AG10803 (cell line): ENCODE measurements around the gene ZMAT2.
A peak's percentile ranks its signal among the peaks of the same experiment; 100 is the strongest.
"Not testable (repeated sequence)": the region's sequence is repeated elsewhere in the genome, so short reads cannot be mapped to it uniquely, and the experiment has no call there.

ENCODE experiments used
- DNase-seq: peaks from one replicate; pipeline ENCODE4 v3.0.0; 2010; ENCODE audit warnings: low read depth
- H3K4me3 ChIP-seq: 2 replicates; pipeline ENCODE4 v1.5.1; 2011; ENCODE audit warnings: mild to moderate bottlenecking, low read length, control low read depth
- CTCF ChIP-seq: conservative IDR thresholded peaks from 2 replicates; pipeline ENCODE4 v1.5.1; 2011; ENCODE audit warnings: mild to moderate bottlenecking, low read length, control low read depth, inconsistent platforms

The ZMAT2 gene

GRCh38 chr5:140690376-140690932, 9.8 kb upstream of the ZMAT2 start:
- DNase-seq = no peak
- no peak for TF ChIP-seq CTCF
- H3K4me3 ChIP-seq = peak overlapping the region; percentile 96

DNA sequence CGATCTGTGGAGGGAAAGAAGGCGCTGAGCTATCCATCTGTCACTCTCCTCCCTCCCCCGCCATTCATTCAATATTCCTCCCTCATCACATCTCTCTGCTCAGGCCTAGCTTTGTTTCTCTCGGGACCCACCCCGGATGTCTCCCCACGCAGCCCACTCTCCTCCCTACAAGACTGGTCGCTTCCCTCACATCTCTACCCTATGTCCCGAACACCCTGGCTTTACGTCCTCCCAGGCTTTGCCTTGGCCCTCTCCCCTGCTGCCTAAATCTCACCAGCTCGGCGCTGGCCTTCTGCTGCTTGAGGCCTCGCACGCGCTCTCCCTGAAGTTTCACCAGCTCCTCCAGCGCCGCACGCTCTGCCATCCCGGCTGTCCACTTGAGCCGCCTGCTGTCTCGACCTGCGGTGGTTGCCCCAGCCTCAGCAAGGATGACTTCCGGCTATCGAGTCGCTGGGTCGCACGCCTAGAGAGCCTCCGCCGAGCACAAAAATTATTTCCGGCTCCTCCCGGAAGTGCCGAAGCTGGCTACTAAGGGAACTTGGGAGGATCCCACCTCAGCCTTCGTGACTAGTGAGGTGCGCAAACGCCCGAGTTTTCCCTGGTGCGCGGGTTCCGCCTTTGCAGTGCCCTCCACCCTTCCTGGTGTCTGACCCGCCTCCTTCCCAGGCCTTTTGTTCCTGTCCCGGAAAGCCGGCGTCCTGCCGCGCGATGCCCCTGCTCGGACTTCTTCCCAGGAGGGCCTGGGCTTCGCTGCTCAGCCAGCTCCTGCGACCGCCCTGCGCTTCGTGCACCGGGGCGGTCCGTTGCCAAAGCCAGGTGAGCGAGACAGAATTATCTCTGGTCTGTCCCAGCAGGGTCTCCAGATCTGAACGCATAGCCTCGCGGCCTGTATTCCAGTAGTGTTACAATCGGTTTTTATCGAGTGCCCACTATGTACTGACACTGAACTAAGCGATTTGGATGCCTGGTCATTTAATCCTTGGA, 9.0 kb upstream of the ZMAT2 start, which contains the start of the genes HARS1 and HARS2:
HARS1 (minus strand) TSS at position 430 of the 984 bp plus-strand sequence; CDS start at position 364, 66 bp downstream.
HARS2 (plus strand) TSS at position 515 of the 984 bp plus-strand sequence; CDS start at position 709, 194 bp downstream.
- peak; percentile 95 for DNase-seq
- TF ChIP-seq CTCF = peak; percentile 18; the same call in 1 of the 2 replicates

DNA sequence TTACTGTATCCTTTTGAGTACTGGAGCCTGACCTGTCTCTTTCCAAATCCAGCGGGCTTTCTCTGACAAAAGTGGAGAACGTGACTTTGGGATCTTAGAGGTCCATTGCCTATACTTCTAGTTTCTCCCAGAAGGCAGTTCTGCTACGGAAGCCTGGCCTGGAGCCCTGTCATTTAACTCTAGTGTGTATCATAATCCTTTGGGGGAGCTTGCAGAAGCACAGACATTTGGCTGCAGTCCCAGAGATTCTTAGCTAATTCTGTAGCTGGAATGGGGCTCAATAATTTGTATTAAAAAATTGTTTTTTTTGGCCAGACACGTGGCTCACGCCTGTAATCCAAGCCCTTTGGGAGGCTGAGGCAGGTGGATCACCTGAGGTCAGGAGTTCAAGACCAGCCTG, 6.0 kb upstream of the ZMAT2 start:
- DNase-seq = no peak
- H3K4me3 ChIP-seq = no peak overlapping the region
- no peak for TF ChIP-seq CTCF

More for the DNA sequence above, 9.0 kb upstream of the ZMAT2 start, which contains the start of the genes HARS1 and HARS2:
- peak within 1 kb of the TSS; percentile 96 for H3K4me3 ChIP-seq

- no peak overlapping the region for H3K4me3 ChIP-seq
- no peak for DNase-seq
- TF ChIP-seq CTCF = no peak
These were observed 3.3 kb upstream of the ZMAT2 start for GRCh38 chr5:140696891-140697492.

DNA sequence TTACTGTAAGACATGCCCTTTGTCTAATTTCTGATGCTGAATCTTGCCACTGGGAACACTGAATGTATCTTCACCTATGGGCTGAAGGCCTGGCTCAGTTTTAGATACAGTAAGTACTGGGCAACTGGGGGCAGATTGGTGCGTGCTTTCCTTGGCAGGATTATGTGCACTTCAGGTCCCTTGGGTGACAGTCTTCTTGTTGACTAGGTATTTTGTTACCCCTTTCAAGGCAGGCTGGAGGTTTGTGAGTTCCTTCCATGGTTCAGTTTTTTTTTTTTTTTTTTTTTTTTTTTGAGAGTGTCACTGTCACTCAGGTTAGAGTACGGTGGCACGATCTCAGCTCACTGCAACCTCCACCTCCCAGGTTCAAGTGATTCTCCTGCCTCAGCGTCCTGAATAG, 7.6 kb downstream of the ZMAT2 start:
- H3K4me3 ChIP-seq = no peak overlapping the region
- TF ChIP-seq CTCF = no peak
- no peak for DNase-seq

GRCh38 chr5:140708787-140709186, 8.5 kb downstream of the ZMAT2 start:
- not testable (repeated sequence) for DNase-seq, H3K4me3 ChIP-seq

GRCh38 chr5:140710899-140711552, 10.8 kb downstream of the ZMAT2 start:
- DNase-seq = peak; percentile 98
- no peak for TF ChIP-seq CTCF
- H3K4me3 ChIP-seq = peak overlapping the region; percentile 87
